GM12873 (cell line): Measurements from ENCODE around the gene TH.

ENCODE experiments used
- TF ChIP-seq, protein P1 (sequence below): IDR thresholded peaks from 2 replicates; pipeline ENCODE4 v1.5.1; 2012; ENCODE audit warnings: low read depth, mild to moderate bottlenecking, moderate library complexity, low read length, control low read depth; ENCODE audit not compliant: insufficient read depth; ENCODE audit errors: missing control alignments

Gene TH

DNA sequence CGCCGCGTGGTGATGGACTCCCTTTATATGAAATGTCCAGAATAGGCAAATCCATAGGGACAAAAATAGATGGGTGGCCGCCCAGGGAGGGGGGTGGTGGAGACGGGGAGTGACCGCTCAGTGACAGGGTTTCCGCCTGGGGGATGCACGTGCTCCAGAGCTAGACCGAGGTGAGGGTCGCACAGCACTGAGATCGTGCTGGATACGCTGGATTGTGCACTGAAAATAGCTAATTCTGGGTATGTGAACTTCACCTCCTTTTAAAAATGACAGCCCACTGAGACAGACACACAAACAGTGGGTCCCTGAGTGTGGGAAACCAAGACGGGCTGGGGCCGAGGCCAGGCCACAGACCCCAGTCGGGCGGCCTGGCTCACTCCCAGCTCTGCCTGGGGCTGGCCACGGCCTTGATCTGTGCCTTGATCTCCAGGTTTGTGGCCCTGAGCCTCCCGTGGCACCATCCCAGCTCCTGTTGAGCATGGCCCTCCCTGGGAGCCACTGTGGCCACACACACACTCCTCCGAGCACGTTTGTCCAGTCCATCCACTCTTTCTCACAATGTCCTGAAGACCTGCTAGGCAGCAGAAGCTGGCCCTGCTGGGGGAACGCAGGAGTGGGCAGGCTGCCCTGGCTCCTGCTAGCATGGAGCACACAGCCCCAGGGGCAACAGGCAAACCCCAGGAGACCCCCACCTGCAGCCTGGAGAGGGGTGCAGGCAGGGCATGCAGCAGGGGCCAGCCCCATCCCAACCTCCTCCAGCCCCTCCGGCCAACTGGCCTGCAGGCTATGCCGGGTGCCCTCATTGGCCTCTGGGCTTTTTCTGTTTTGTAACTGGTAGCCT is 41.0 kb upstream of the TH start:
- TF ChIP-seq, protein P1, sequence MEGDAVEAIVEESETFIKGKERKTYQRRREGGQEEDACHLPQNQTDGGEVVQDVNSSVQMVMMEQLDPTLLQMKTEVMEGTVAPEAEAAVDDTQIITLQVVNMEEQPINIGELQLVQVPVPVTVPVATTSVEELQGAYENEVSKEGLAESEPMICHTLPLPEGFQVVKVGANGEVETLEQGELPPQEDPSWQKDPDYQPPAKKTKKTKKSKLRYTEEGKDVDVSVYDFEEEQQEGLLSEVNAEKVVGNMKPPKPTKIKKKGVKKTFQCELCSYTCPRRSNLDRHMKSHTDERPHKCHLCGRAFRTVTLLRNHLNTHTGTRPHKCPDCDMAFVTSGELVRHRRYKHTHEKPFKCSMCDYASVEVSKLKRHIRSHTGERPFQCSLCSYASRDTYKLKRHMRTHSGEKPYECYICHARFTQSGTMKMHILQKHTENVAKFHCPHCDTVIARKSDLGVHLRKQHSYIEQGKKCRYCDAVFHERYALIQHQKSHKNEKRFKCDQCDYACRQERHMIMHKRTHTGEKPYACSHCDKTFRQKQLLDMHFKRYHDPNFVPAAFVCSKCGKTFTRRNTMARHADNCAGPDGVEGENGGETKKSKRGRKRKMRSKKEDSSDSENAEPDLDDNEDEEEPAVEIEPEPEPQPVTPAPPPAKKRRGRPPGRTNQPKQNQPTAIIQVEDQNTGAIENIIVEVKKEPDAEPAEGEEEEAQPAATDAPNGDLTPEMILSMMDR = no peak

DNA sequence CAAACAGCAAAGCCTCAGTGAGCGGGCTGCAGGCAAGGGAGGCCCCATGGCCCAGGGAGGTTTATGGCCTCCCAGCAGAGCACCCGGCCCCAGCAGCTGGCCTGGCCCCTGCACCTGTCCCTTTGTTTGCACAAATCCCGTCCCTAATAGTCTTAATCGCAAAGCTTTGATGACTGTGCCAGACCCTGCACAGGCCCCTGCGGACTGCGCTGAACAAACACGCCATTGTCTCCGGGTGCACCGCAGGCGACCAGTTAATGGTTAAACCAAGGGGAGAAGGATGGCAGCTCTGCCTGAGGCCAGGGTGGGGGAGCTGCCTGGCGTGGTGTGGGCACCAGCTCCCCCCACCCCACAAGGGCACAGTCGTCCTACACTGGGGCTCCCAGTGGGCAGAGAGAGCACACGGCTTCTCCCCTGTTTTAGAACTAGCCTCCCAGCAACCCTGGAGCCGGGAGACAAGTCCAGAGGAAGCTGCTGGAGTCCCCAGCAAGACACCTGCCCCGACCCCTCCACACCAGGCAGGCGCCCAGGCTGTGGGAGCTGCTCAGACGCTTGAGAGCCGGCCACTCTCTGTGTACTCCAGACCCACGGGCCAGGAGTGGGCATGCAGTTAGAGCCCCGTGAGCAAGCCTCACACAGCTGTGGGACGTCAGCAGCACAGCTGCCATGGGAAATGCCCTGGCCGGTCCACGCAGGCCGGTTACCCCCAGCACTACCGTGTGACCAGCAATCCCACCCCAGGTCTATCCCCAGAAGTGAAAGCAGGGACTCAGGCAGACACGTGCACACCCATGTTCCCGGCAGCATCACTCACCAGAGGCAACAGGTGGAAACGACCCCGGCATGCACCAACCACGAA is 39.7 kb upstream of the TH start:
- TF ChIP-seq, protein P1 = no peak

DNA sequence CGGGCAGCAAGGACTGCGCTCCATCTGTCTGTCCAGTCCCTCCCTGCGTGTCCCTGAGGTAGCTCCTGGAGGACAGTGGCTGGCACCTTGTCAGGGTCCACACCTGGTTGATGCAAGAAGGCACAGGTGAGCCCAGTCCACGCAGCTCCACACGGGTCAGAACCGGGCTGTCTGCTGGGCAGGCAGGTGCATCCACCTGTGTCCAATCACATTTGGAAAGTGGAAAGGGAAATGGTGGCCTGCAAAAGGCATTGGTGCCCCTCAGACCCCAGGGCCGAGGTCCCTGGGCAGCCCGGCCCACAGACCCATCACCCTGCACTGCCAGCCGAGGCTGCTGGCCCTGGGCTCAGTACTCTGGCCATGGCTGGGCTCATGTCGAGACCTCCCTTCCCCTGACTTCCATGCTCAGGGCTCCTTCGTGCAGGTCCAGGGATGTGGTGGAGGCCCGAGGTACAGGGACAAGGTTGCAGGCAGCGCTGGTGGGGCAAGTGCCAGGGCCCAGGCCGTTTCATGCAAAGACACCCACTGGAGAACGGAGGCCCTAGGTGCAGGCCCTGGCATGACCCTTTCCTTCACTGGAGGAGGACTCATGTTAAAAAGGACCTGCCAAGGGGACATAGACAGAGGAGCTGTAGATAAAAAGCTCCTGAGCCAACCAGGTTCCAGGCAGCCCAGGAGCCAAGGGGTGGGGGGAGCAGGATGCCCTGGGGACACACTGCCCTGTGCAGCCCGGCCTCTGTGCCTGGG is 38.9 kb upstream of the TH start:
- TF ChIP-seq, protein P1 = no peak

DNA sequence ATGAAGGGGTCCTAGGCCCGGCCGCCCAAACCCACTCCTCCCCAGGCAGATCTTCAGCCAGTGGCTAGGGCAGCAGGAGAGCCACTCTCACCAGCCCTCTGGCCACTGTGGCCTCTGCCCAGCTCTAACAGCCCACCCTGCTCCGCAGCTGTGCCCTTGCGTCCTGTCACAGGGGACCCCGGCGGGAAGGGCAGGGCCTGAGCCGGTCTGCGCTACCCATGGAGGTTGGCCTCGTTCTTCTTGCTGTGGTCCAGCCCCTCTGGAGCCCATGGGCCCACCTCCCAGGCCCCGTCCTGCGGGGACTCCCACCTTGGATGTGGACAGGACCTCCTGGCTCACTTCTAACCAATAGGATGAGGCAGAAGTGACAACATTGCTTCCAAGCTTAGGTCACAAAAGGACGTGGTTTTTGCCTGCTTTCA is 38.3 kb upstream of the TH start:
- TF ChIP-seq, protein P1 = no peak

DNA sequence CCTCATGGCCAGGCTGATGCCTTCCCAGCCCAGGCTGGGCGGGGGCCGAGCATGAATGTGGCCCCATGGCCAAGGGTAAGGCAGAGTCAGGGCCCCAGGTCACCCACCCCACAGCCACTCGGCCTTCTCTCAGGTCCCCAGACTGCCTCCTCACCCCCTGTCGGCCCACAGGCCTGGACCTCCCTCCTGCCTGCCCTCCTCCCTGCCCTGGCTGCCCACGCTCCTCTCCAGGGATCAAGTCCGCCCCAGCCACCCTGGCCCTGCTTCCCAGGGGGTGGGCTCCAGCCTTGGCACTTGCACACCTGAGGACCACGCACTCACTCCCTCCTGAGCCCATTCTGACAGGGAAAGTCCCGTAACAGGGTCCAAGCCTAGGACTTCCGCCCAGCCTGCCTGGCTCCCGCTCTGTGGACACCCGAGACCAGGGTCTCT is 37.8 kb upstream of the TH start:
- TF ChIP-seq, protein P1 = no peak

DNA sequence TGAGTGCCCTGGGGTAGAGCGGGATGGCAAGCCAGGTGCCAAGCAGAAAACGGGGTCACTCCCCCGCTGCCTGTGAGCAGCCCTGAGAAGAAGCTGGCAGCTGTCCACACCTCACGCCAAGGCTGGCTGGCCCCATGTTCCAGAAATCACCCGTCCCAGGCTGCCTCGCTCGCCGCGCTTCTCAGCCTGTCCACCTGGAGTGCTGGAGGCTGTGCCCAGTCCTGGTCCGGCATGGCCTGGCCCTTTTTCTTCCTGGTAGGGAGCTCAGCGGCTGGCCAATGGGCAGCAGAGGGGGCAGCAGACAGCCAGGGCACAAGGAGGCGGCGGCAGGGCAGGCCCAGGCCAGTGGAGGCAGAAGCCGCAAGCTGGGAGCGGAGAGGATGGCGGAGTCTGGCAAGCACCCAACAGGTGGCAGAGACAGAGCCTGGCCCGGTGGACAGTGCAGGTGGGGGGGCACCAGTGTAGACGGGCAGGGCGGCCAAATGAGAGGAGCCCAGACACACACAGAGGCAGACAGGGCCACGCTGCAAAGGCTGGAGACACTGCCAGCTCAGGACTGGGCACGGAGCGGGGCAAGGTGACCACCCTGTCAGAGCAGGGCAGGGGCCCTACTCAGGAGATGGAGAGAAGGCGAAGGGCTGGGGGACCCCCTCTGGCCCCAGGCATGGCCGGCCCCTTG is 37.2 kb upstream of the TH start:
- TF ChIP-seq, protein P1 = no peak
